ENCODE measurements around the gene FANCL.
"Not testable (repeated sequence)": the region's sequence is repeated elsewhere in the genome, so short reads cannot be mapped to it uniquely, and the experiment has no call there.

GRCh38 chr2:58275144-58275543 lies 34.0 kb upstream of the FANCL start:
- not testable (repeated sequence) for TF ChIP-seq CTCF, POLR2A (IDR thresholded peaks at IDR 0.05)

All from testis (tissue), 2 donors.